Measurements from ENCODE around the gene GDPD3.
A peak's percentile ranks its signal among the peaks of the same experiment; 100 is the strongest.

The GDPD3 gene

DNA sequence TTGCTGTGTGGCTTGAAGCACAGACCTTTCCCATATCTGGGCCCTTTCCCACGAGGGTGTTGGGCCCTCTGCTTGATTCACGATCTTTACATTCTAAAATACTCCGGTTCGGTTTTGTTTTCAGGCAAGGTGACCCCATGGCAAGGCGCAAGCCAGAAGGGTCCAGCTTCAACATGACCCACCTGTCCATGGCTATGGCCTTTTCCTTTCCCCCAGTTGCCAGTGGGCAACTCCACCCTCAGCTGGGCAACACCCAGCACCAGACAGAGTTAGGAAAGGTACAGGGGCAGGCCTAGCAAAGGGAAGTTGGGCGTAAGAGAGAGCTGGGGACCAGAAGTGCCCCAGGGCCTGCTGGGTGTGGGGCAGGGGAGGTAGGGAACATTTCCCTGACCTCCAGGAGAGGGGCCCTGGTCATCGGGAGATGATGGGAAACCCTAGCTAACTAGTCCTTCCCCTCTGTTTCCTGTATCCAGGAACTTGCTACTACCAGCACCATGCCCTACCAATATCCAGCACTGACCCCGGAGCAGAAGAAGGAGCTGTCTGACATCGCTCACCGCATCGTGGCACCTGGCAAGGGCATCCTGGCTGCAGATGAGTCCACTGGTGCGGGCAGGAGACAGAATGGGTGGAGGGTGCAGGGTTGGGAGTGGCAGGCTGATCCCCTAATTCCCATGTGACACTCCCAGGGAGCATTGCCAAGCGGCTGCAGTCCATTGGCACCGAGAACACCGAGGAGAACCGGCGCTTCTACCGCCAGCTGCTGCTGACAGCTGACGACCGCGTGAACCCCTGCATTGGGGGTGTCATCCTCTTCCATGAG is 46.4 kb downstream of the GDPD3 start:
- peak overlapping the region; percentile 78 for H3K4me3 ChIP-seq (ENCODE audit: low read depth, low read length)
- TF ChIP-seq, protein P1, sequence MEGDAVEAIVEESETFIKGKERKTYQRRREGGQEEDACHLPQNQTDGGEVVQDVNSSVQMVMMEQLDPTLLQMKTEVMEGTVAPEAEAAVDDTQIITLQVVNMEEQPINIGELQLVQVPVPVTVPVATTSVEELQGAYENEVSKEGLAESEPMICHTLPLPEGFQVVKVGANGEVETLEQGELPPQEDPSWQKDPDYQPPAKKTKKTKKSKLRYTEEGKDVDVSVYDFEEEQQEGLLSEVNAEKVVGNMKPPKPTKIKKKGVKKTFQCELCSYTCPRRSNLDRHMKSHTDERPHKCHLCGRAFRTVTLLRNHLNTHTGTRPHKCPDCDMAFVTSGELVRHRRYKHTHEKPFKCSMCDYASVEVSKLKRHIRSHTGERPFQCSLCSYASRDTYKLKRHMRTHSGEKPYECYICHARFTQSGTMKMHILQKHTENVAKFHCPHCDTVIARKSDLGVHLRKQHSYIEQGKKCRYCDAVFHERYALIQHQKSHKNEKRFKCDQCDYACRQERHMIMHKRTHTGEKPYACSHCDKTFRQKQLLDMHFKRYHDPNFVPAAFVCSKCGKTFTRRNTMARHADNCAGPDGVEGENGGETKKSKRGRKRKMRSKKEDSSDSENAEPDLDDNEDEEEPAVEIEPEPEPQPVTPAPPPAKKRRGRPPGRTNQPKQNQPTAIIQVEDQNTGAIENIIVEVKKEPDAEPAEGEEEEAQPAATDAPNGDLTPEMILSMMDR (IDR thresholded peaks at IDR 0.05; ENCODE audit: borderline replicate concordance, insufficient read depth, low read depth, low read length): no peak

DNA sequence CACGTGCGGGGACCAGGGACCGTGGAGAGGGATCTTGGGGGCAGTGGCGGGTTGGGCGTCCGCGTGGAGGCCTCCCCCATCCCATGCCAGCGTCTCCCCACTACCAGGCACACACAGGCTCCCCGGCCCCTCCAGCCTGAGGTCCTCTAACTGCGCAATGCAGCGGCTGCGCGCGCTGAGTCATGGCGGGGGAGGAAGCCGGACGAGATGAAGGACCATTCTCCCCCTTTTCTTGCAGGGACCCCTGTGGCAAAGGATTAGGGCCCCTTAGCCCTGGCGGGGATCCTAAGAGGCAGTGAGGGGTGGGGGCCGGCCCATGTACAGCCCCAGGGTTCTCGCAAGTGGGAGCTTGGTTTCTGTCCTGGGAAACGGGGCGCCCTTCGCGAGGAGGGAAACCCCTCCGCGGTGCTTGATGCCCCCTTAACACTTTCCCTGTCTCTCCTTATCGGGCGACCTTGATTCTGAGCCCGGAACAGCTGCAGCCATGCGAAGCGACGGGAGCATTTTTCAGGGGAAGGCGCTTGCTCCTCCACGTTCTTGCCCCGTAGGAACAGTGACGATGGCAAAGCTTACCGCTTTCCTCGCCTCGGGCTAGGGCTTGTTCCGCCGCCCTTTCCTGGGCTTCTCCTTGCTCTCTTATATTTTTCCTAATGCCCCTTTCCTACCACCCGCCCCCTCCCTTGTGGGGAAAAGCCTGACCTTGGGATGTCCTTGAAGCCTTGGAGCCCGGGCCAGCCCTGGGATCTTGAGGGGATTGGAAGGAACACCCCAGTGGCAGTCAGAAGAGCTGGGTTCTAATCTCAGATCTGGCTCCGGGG is 47.2 kb downstream of the GDPD3 start:
- peak overlapping the region; percentile 78 for H3K4me3 ChIP-seq (ENCODE audit: low read depth, low read length)
- TF ChIP-seq, protein P1 (IDR thresholded peaks at IDR 0.05; ENCODE audit: borderline replicate concordance, insufficient read depth, low read depth, low read length): no peak

- TF ChIP-seq, protein P1 (IDR thresholded peaks at IDR 0.05; ENCODE audit: borderline replicate concordance, insufficient read depth, low read depth, low read length): no peak
- peak within 1 kb of the TSS; percentile 78 for H3K4me3 ChIP-seq (ENCODE audit: low read depth, low read length)
Observed at GRCh38 chr16:30065102-30065942, 48.0 kb downstream of the GDPD3 start, which contains the start of gene ALDOA. Gene ALDOA, plus strand, starts transcription at chr16:30065760. Its CDS starts 1,138 bp downstream, at chr16:30066898.

DNA sequence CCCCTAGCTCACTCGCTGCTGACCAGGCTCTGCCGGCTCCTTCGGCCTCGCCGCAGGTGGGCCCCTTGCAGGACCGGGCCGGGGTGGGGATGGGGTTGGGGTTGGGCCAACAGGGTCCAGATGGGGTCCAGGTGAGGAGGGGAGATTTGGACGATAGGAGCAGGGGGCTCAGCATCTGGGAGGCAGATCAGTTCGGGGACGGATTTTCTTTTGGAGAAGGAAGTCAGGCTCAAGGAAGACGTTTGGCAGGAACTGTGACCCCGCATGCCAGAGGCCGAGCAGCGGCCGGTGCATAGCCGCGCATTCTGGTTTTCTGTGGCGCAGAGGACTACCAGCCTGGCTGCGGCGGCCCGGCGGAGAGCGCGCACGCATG is 48.6 kb downstream of the GDPD3 start:
- H3K4me3 ChIP-seq (ENCODE audit: low read depth, low read length): peak overlapping the region; percentile 78
- TF ChIP-seq, protein P1 (IDR thresholded peaks at IDR 0.05; ENCODE audit: borderline replicate concordance, insufficient read depth, low read depth, low read length): no peak

DNA sequence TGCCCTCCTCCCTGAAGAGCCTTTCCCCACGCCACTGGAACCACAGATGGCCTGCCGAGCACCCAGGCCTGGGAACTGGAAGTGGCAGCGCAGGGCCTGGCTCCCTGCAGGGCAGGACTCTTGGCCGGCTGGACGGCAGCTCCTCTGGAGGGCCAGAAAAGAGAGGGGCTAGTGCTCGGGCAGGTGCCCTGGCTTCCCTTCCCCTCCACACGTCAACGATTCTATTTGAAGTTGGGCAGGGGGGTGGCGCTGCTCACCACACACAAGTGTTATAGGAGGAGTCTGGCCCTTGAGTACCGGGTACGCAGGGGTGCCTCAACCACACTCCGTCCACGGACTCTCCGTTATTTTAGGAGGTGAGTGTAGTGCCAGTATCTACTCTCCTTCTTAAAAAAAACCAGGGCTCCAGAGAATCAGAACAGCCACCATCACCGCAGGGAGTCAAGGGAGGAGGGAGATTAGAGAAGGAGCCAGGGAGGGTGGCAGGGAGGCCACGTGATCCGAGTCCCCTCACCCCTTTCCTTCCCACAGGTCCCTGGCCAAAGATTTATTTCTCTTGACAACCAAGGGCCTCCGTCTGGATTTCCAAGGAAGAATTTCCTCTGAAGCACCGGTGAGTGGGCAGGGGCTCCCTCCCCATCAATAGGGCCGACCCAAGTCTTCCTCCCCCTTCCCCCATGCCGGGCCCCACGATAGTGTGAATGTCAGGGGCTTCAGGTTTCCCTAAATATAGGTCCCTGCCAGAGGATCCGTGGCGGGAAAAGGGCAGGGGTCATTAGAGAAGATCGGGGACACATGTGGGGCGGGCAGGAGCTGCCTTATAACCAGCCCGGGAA is 49.2 kb downstream of the GDPD3 start:
- TF ChIP-seq, protein P1 (IDR thresholded peaks at IDR 0.05; ENCODE audit: borderline replicate concordance, insufficient read depth, low read depth, low read length): peak; percentile 30; the same call in 1 of the 2 replicates
- peak overlapping the region; percentile 78 for H3K4me3 ChIP-seq (ENCODE audit: low read depth, low read length)

Data from GM12875 (cell line).